Stimulated activated naive CD4-positive, alpha-beta T cell (primary cell): ENCODE measurements around the gene ALKBH8.
"Not testable (repeated sequence)": the region's sequence is repeated elsewhere in the genome, so short reads cannot be mapped to it uniquely, and the experiment has no call there.

Source experiments
- DNase-seq, 6 experiments: peaks; one replicate each; lab custom pipeline; 2025; lab: John Stamatoyannopoulos, UW

ALKBH8 gene

GRCh38 chr11:107505647-107506225, 59.8 kb downstream of the ALKBH8 start:
- no peak for DNase-seq

GRCh38 chr11:107504981-107505380, 60.6 kb downstream of the ALKBH8 start:
- no peak for DNase-seq

- DNase-seq = no peak
These were observed 63.8 kb downstream of the ALKBH8 start for GRCh38 chr11:107501713-107502112.

GRCh38 chr11:107497371-107497770, 68.2 kb downstream of the ALKBH8 start:
- not testable (repeated sequence) for DNase-seq

GRCh38 chr11:107496011-107496410, 69.5 kb downstream of the ALKBH8 start:
- no peak for DNase-seq

GRCh38 chr11:107494055-107494454, 71.5 kb downstream of the ALKBH8 start:
- no peak for DNase-seq

GRCh38 chr11:107493117-107493516, 72.4 kb downstream of the ALKBH8 start:
- no peak for DNase-seq

- no peak for DNase-seq
These were observed 74.7 kb downstream of the ALKBH8 start for GRCh38 chr11:107490836-107491235.

GRCh38 chr11:107482234-107482633, 83.3 kb downstream of the ALKBH8 start:
- DNase-seq = no peak

- no peak for DNase-seq
These were observed 86.6 kb downstream of the ALKBH8 start for GRCh38 chr11:107478922-107479321.

GRCh38 chr11:107477820-107478219, 87.7 kb downstream of the ALKBH8 start:
- no peak for DNase-seq

GRCh38 chr11:107473792-107474191, 91.7 kb downstream of the ALKBH8 start:
- no peak for DNase-seq

GRCh38 chr11:107472966-107473365, 92.6 kb downstream of the ALKBH8 start:
- DNase-seq = no peak

- DNase-seq = no peak
These were observed 96.9 kb downstream of the ALKBH8 start for GRCh38 chr11:107468596-107468995.

- DNase-seq = no peak
These were observed 97.8 kb downstream of the ALKBH8 start for GRCh38 chr11:107467696-107468095.

GRCh38 chr11:107466275-107466866, 99.2 kb downstream of the ALKBH8 start:
- DNase-seq = not testable (repeated sequence)

- peak; percentile 68 to 92 (median 89) for DNase-seq
These were observed 107.8 kb downstream of the ALKBH8 start, which contains the start of gene CWF19L2 for GRCh38 chr11:107457558-107458271. TSS of gene CWF19L2 (minus strand) at chr11:107457825. CDS start at chr11:107457816, 9 bp downstream.

GRCh38 chr11:107457205-107457557, 108.4 kb downstream of the ALKBH8 start:
- DNase-seq = no peak

GRCh38 chr11:107453594-107454286, 111.8 kb downstream of the ALKBH8 start:
- DNase-seq = no peak
